SK-N-SH treated with all-trans-retinoic acid at 6 μM for 48 hours (cell line): ENCODE measurements around the gene EMID1.

Experiments
- ATAC-seq: fragments of 200-7000 bp; cut with Tn5 transposase; 3 replicates; pipeline ENCODE4 v1.9.1; 2020; ENCODE audit warnings: mild to moderate bottlenecking, moderate library complexity
- ARNTL ChIP-seq: fragments of 450-650 bp; formaldehyde crosslinking; IDR thresholded peaks from 2 replicates; pipeline ENCODE4 v1.5.0; 2020; ENCODE audit warnings: low read depth, mild to moderate bottlenecking, moderate library complexity, borderline replicate concordance
- CSDC2 ChIP-seq: fragments of 250-450 bp; sonication (Bioruptor Pico); IDR thresholded peaks from 2 replicates; pipeline ENCODE4 v1.5.0; 2020; ENCODE audit warnings: mild to moderate bottlenecking, moderate library complexity
- ESRRG ChIP-seq: fragments of 250-450 bp; sonication (Bioruptor Pico); IDR thresholded peaks from 2 replicates; pipeline ENCODE4 v1.6.1; 2021; ENCODE audit warnings: mild to moderate bottlenecking
- GLIS3 ChIP-seq: fragments of 250-450 bp; sonication (Bioruptor Pico); IDR thresholded peaks from 2 replicates; pipeline ENCODE4 v1.5.0; 2020; ENCODE audit warnings: mild to moderate bottlenecking, moderate library complexity
- ISL1 ChIP-seq: fragments of 250-450 bp; sonication (Bioruptor Pico); IDR thresholded peaks from 2 replicates; pipeline ENCODE4 v2.1.2; 2022; ENCODE audit warnings: mild to moderate bottlenecking, moderate library complexity
- OSR1 ChIP-seq: fragments of 250-450 bp; sonication (Bioruptor Pico); IDR thresholded peaks from 2 replicates; pipeline ENCODE4 v1.8.0; 2022; ENCODE audit warnings: moderate library complexity, mild to moderate bottlenecking, inconsistent platforms
- PPARA ChIP-seq: fragments of 250-450 bp; sonication (Bioruptor Pico); IDR thresholded peaks from 2 replicates; pipeline ENCODE4 v1.5.0; 2020; ENCODE audit warnings: mild to moderate bottlenecking, borderline replicate concordance
- RARB ChIP-seq: fragments of 250-450 bp; sonication (Bioruptor Pico); IDR thresholded peaks from 2 replicates; pipeline ENCODE4 v1.8.0; 2021; ENCODE audit warnings: mild to moderate bottlenecking, moderate library complexity
- SNAI2 ChIP-seq: fragments of 250-450 bp; sonication (Bioruptor Pico); IDR thresholded peaks from 2 replicates; pipeline ENCODE4 v1.5.0; 2020; ENCODE audit warnings: mild to moderate bottlenecking, moderate library complexity
- TCF4 ChIP-seq: fragments of 250-450 bp; sonication (Bioruptor Pico); IDR thresholded peaks from 2 replicates; pipeline ENCODE4 v1.8.0; 2021; ENCODE audit warnings: mild to moderate bottlenecking, moderate library complexity, borderline replicate concordance
- ZC3H10 ChIP-seq: fragments of 250-450 bp; sonication (Bioruptor Pico); IDR thresholded peaks from 2 replicates; pipeline ENCODE4 v1.5.1; 2021; ENCODE audit warnings: mild to moderate bottlenecking, moderate library complexity
- ZFP3 ChIP-seq: fragments of 250-450 bp; sonication (Bioruptor Pico); IDR thresholded peaks from 2 replicates; pipeline ENCODE4 v1.5.0; 2020; ENCODE audit warnings: mild to moderate bottlenecking, moderate library complexity
- ZNF565 ChIP-seq: fragments of 450-650 bp; formaldehyde crosslinking; conservative IDR thresholded peaks from 2 replicates; pipeline ENCODE4 v1.5.0; 2020; ENCODE audit warnings: low read depth, mild to moderate bottlenecking, moderate library complexity
- ZNF70 ChIP-seq: fragments of 450-650 bp; formaldehyde crosslinking; IDR thresholded peaks from 2 replicates; pipeline ENCODE4 v1.5.0; 2020; ENCODE audit warnings: mild to moderate bottlenecking, moderate library complexity
- ZNF8 ChIP-seq: fragments of 450-650 bp; formaldehyde crosslinking; IDR thresholded peaks from 2 replicates; pipeline ENCODE4 v1.5.0; 2020; ENCODE audit warnings: mild to moderate bottlenecking, moderate library complexity
- TF ChIP-seq, protein P1 (sequence below): fragments of 250-450 bp; sonication (Bioruptor Pico); IDR thresholded peaks from 2 replicates; pipeline ENCODE4 v1.5.1; 2020; ENCODE audit warnings: low read depth, mild to moderate bottlenecking, moderate library complexity
- TF ChIP-seq, protein P2 (sequence below): fragments of 250-450 bp; sonication (Bioruptor Pico); IDR thresholded peaks from 2 replicates; pipeline ENCODE4 v1.8.0; 2021; ENCODE audit warnings: low read depth, mild to moderate bottlenecking, moderate library complexity, borderline replicate concordance
- TF ChIP-seq, protein P3 (sequence below): fragments of 250-450 bp; sonication (Bioruptor Pico); IDR thresholded peaks from 2 replicates; pipeline ENCODE4 v1.5.1; 2021; ENCODE audit warnings: mild to moderate bottlenecking, moderate library complexity
- TF ChIP-seq, protein P4 (sequence below): fragments of 250-450 bp; sonication (Bioruptor Pico); IDR thresholded peaks from 2 replicates; pipeline ENCODE4 v1.5.0; 2020; ENCODE audit warnings: mild to moderate bottlenecking, moderate library complexity

EMID1 gene

DNA sequence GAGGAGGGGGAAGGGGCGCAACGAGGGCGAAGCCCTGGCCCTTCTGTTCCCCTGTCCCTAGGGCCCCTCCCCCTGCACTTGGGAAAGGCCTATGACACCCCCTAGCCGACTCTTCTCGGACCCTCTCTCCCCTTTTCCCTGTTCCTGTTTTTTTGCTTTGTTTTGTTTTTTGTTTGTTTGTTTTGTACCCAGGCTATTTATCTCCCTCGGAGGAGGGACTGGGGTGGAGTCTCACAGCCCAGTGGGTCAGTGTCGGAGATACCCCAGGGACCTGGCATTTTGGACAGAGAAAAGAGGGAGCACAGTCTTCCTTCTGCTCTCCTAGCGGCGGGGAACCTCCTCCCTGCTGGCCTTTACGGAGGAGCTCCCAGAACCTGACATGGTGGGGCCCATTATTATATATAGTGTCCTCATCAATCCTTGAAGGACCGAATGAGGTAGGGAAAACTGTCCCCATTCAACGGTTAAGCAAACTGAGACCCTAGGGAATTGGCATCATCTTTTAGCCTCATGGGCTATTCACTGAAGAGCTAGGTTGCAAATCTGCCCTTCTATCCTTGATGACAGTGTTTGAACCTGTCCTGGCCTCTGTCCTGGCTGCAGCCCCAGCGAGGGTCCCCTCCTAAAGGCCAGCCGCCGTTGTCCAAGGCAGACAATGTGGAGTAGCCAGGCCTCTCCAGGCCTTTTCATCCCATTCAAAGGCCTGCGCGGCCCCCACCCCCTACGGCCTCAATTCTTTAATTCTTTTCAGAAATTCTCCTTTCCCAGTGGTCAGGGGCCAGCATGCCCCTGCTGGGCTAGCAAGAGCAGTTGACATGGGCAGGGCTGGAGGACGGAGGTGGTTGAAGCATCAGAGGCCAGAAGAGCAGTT lies 911 bp downstream of the EMID1 start:
- no peak for ATAC-seq
- no peak for TF ChIP-seq PPARA (CRISPR knock-in tag)
- TF ChIP-seq, protein P1, sequence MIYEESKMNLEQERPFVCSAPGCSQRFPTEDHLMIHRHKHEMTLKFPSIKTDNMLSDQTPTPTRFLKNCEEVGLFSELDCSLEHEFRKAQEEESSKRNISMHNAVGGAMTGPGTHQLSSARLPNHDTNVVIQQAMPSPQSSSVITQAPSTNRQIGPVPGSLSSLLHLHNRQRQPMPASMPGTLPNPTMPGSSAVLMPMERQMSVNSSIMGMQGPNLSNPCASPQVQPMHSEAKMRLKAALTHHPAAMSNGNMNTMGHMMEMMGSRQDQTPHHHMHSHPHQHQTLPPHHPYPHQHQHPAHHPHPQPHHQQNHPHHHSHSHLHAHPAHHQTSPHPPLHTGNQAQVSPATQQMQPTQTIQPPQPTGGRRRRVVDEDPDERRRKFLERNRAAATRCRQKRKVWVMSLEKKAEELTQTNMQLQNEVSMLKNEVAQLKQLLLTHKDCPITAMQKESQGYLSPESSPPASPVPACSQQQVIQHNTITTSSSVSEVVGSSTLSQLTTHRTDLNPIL (CRISPR knock-in tag), result no peak
- TF ChIP-seq ZNF565 (CRISPR knock-in tag), result no peak
- no peak for TF ChIP-seq CSDC2 (CRISPR knock-in tag)
- TF ChIP-seq TCF4 (CRISPR knock-in tag), result no peak

DNA sequence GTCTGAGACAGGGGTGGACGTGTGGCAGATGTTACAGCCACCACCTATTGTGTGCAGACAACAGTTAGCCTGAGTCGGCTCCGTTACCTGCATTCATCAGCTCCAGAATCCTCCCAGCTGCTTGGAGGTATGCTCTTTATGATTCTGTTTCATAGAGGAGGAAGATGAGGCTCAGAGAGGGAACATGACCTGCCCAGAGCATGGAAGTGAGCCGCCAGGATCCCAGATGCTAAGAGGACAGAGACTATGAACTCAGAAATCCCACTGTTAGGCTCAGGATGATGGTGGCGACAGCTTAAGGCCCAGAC lies 1.5 kb downstream of the EMID1 start:
- TF ChIP-seq TCF4 (CRISPR knock-in tag), result no peak
- TF ChIP-seq ISL1 (CRISPR knock-in tag), result no peak
- no peak for ATAC-seq

DNA sequence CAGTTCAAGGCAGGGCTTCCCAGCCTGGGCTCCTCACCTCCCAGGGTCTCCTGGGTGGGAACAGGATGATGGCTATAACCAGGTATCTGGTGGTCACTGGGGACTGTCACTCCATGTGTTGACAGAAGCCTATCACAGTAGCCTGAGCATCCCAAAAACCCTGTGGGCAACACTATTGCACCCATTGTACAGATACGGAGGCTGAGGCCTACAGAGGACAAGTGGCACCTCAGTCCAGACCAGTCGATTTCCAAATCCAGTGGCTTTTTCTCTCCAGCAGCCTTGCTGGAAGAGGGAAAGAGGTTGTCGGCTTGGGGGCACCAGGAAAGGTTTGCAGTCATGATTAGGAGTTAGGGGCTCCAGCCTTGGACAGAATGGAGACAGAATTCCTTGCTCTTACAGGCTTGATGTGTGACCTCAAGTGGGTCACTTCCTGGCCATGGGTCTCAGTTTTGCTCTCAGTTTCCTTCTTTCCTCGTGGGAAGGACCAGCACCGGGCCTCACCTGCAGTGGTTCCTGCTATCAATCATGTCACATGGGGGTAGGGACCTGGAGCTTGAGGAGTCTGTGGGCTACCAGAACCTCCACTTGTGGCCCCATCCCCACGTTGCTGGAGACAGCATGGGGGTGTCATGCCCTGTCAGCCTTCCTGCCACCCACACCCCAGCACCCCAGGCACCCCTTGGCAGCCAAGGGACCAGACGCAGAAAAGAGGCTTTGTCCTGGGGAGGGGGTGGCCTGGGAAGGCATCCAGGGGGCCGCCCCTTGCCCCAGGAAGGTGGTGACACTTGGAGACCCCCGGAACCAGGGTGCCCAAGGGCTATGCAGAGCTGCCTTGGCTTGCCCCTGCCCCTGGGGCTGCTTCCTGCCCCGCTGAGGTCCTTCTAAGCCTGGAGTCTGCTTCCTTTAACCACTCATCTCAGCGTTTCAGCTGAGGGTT lies 2.1 kb downstream of the EMID1 start:
- ATAC-seq, result no peak
- TF ChIP-seq ESRRG (CRISPR knock-in tag) (no peak), ARNTL (CRISPR knock-in tag) (no peak), TCF4 (CRISPR knock-in tag) (no peak), SNAI2 (CRISPR knock-in tag) (no peak), CSDC2 (CRISPR knock-in tag) (no peak), OSR1 (CRISPR knock-in tag) (no peak), ZNF565 (CRISPR knock-in tag) (no peak), ZFP3 (CRISPR knock-in tag) (no peak), ZNF8 (no peak), ZC3H10 (CRISPR knock-in tag) (no peak), GLIS3 (CRISPR knock-in tag) (no peak), ZNF70 (no peak), RARB (CRISPR knock-in tag) (no peak), PPARA (CRISPR knock-in tag) (no peak), ISL1 (CRISPR knock-in tag) (no peak)
- TF ChIP-seq, protein P2, sequence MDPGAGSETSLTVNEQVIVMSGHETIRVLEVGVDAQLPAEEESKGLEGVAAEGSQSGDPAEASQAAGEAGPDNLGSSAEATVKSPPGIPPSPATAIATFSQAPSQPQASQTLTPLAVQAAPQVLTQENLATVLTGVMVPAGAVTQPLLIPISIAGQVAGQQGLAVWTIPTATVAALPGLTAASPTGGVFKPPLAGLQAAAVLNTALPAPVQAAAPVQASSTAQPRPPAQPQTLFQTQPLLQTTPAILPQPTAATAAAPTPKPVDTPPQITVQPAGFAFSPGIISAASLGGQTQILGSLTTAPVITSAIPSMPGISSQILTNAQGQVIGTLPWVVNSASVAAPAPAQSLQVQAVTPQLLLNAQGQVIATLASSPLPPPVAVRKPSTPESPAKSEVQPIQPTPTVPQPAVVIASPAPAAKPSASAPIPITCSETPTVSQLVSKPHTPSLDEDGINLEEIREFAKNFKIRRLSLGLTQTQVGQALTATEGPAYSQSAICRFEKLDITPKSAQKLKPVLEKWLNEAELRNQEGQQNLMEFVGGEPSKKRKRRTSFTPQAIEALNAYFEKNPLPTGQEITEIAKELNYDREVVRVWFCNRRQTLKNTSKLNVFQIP (CRISPR knock-in tag), result no peak
- TF ChIP-seq, protein P3, sequence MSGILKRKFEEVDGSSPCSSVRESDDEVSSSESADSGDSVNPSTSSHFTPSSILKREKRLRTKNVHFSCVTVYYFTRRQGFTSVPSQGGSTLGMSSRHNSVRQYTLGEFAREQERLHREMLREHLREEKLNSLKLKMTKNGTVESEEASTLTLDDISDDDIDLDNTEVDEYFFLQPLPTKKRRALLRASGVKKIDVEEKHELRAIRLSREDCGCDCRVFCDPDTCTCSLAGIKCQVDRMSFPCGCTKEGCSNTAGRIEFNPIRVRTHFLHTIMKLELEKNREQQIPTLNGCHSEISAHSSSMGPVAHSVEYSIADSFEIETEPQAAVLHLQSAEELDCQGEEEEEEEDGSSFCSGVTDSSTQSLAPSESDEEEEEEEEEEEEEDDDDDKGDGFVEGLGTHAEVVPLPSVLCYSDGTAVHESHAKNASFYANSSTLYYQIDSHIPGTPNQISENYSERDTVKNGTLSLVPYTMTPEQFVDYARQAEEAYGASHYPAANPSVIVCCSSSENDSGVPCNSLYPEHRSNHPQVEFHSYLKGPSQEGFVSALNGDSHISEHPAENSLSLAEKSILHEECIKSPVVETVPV (CRISPR knock-in tag), result no peak
- TF ChIP-seq, protein P4, sequence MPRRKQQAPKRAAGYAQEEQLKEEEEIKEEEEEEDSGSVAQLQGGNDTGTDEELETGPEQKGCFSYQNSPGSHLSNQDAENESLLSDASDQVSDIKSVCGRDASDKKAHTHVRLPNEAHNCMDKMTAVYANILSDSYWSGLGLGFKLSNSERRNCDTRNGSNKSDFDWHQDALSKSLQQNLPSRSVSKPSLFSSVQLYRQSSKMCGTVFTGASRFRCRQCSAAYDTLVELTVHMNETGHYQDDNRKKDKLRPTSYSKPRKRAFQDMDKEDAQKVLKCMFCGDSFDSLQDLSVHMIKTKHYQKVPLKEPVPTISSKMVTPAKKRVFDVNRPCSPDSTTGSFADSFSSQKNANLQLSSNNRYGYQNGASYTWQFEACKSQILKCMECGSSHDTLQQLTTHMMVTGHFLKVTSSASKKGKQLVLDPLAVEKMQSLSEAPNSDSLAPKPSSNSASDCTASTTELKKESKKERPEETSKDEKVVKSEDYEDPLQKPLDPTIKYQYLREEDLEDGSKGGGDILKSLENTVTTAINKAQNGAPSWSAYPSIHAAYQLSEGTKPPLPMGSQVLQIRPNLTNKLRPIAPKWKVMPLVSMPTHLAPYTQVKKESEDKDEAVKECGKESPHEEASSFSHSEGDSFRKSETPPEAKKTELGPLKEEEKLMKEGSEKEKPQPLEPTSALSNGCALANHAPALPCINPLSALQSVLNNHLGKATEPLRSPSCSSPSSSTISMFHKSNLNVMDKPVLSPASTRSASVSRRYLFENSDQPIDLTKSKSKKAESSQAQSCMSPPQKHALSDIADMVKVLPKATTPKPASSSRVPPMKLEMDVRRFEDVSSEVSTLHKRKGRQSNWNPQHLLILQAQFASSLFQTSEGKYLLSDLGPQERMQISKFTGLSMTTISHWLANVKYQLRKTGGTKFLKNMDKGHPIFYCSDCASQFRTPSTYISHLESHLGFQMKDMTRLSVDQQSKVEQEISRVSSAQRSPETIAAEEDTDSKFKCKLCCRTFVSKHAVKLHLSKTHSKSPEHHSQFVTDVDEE (CRISPR knock-in tag), result no peak
- TF ChIP-seq, protein P1 (CRISPR knock-in tag), result no peak
